ENCODE results near the gene KNDC1. TPM values are rescaled to one million over a fixed set of nuclear protein-coding genes. Genes with fewer than 3 reads are reported as not detected.

Gene KNDC1
- total RNA-seq, 4 donors from 2014 or later, result 0.42 to 1.7 (median 0.95) TPM

DNA sequence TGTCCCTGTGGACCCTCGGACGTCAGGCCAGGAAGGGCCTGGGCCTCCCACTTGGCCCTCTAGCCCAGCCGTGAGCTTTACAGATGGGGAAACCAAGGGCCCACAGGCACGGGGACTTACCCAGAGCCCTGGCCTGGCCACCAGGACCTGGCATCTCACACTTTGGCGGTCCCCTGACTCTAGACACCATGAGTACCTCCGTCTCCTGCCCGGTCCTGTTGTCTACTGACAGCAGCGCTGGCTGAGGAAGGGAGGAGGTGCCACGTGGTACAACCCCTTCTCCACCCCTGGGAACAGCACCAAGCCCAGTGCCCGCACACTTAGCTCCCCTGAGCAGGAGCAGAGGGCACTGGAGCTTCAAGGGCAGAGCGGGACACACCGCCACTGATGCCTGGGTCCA lies 46.2 kb upstream of the KNDC1 start:
- intact Hi-C loops (cut with DNase I), result no loop called here
- WGBS, result 90% methylated on average over 9 of the region's 12 CpGs
- Histone ChIP-seq H3K4me1 (no peaks in the 10 kb centered on the region), H3K9me3 (peaks cover 0 to 9% (median 5%) of the 10 kb centered on the region in 4 donors), H3K36me3 (no peaks in the 10 kb centered on the region), H3K27ac (replicated peaks in 1 of 4) (no peak overlapping the region), H3K27me3 (peaks cover 0 to 34% (median 0%) of the 10 kb centered on the region in 4 donors), H3K4me3 (no peak overlapping the region)
- TF ChIP-seq POLR2AphosphoS5 (IDR thresholded peaks at IDR 0.05) (no peak), EP300 (IDR thresholded peaks at IDR 0.05) (no peak), POLR2A (IDR thresholded peaks at IDR 0.05; ENCODE audit: low read depth) (no peak)
- TF ChIP-seq, protein P1, sequence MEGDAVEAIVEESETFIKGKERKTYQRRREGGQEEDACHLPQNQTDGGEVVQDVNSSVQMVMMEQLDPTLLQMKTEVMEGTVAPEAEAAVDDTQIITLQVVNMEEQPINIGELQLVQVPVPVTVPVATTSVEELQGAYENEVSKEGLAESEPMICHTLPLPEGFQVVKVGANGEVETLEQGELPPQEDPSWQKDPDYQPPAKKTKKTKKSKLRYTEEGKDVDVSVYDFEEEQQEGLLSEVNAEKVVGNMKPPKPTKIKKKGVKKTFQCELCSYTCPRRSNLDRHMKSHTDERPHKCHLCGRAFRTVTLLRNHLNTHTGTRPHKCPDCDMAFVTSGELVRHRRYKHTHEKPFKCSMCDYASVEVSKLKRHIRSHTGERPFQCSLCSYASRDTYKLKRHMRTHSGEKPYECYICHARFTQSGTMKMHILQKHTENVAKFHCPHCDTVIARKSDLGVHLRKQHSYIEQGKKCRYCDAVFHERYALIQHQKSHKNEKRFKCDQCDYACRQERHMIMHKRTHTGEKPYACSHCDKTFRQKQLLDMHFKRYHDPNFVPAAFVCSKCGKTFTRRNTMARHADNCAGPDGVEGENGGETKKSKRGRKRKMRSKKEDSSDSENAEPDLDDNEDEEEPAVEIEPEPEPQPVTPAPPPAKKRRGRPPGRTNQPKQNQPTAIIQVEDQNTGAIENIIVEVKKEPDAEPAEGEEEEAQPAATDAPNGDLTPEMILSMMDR (IDR thresholded peaks at IDR 0.05), result no peak
- DNase-seq (ENCODE audit: extremely low spot score), result no peak

DNA sequence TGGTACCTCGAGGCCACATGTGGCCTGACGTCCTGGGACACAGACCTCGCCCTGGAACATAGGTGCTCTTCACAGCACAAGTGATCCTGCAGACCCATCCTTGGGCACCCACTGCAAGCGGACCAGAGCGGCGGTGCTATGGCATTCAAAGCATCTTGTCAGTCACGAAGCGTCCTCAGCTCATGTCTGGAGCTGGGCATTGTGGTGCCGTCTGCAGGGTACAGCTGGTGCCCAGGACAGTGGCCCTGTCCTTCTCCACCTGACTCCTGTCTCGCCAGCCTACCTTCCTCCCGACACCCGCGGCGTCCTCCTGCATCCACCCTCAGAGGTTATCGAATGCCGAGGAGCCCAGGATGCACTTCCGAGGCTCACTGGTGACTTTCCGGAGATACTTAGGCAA lies 45.8 kb upstream of the KNDC1 start:
- no peak overlapping the region for H3K27ac ChIP-seq (replicated peaks in 1 of 4)
- WGBS, result 87% methylated on average over 10 of the region's 18 CpGs
- H3K27me3 ChIP-seq, result peaks cover 0 to 34% (median 0%) of the 10 kb centered on the region in 4 donors
- peaks cover 0 to 9% (median 3%) of the 10 kb centered on the region in 4 donors for H3K9me3 ChIP-seq
- no peak overlapping the region for H3K4me3 ChIP-seq
- intact Hi-C loops (cut with DNase I), result no loop called here
- no peak for DNase-seq (ENCODE audit: extremely low spot score)
- no peaks in the 10 kb centered on the region for H3K36me3 ChIP-seq
- TF ChIP-seq POLR2AphosphoS5 (IDR thresholded peaks at IDR 0.05) (no peak), EP300 (IDR thresholded peaks at IDR 0.05) (no peak), POLR2A (IDR thresholded peaks at IDR 0.05; ENCODE audit: low read depth) (no peak)
- TF ChIP-seq, protein P1 (IDR thresholded peaks at IDR 0.05), result no peak
- no peaks in the 10 kb centered on the region for H3K4me1 ChIP-seq

DNA sequence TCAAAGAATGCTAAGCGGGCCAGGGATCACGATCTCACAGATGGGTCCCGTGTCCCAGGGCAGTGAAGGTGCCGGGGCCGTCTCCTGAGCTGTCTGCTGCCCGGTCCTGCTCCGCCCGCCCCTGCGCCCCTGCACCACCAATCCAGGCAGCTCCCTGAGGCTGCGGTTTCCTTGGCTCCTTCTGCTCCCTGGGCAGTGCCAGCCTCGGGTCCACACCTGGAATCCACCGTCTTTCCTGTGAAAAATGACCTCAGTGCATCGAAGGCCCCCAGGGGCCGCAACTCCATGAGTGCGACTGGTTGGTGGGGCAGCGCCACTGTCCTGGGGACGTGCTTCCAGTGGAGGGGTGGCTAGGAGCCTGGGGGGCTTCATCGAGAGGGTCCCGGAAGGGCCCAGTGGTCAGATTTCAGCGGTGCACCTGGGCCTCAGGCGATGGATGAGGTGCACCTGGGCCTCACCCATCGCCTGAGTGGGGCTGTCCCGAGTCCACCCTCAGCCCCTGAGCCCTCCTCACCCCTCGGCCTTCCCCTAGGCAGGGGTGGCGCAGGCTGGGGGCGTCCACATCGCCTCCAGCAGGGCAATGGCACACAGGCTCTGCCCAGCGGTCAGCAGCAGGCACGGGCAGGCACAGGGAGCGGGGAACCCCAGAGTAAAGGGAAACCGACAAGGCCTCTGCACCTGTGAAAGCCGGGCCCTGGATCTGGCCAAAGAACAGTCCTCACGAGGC lies 45.1 kb upstream of the KNDC1 start:
- intact Hi-C loops (cut with DNase I), result no loop called here
- TF ChIP-seq POLR2AphosphoS5 (IDR thresholded peaks at IDR 0.05), result no peak
- TF ChIP-seq, protein P1 (IDR thresholded peaks at IDR 0.05), result no peak

DNA sequence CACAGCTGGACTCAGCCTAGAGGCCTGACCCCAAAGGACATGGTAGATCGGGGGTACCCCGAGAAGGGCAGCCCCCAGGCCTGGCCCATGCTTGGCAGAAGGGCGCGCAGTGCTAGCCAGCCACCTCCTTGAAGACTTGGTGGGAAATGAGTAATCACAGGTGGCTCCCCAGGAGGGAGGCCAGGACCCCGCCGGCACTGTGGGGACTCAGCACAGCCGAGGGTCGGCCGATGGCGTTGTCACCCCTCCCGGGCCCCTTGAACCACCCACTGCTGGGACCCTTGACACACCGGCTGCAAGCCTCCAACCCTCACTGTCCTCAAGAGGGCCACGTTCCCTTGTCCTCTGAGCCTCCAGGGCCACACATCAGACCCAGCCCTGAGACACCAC lies 44.6 kb upstream of the KNDC1 start:
- Histone ChIP-seq H3K27ac (replicated peaks in 1 of 4) (no peak overlapping the region), H3K4me1 (no peaks in the 10 kb centered on the region), H3K4me3 (no peak overlapping the region), H3K36me3 (no peaks in the 10 kb centered on the region), H3K9me3 (peaks cover 0 to 14% (median 6%) of the 10 kb centered on the region in 4 donors), H3K27me3 (peaks cover 0 to 30% (median 0%) of the 10 kb centered on the region in 4 donors)
- intact Hi-C loops (cut with DNase I), result no loop called here
- TF ChIP-seq POLR2AphosphoS5 (IDR thresholded peaks at IDR 0.05) (no peak), POLR2A (IDR thresholded peaks at IDR 0.05; ENCODE audit: low read depth) (no peak), EP300 (IDR thresholded peaks at IDR 0.05) (no peak)
- TF ChIP-seq, protein P1 (IDR thresholded peaks at IDR 0.05), result no peak
- DNase-seq (ENCODE audit: extremely low spot score), result no peak
- WGBS, result 77% methylated on average over 4 of the region's 13 CpGs

More for the DNA sequence above, 45.1 kb upstream of the KNDC1 start:
- no peak for DNase-seq (ENCODE audit: extremely low spot score)
- Histone ChIP-seq H3K4me1 (no peaks in the 10 kb centered on the region), H3K27me3 (peaks cover 0 to 34% (median 0%) of the 10 kb centered on the region in 4 donors), H3K36me3 (no peaks in the 10 kb centered on the region), H3K27ac (replicated peaks in 1 of 4) (no peak overlapping the region), H3K4me3 (no peak overlapping the region), H3K9me3 (peaks cover 0 to 11% (median 5%) of the 10 kb centered on the region in 4 donors)
- 87% methylated on average over 18 of the region's 33 CpGs for WGBS

Data from esophagus muscularis mucosa (tissue), 4 donors.